H9 (cell line): ENCODE measurements around the gene LRRC36. TPM values are rescaled to one million over a fixed set of nuclear protein-coding genes. Genes with fewer than 3 reads are reported as not detected.

Source experiments
- DNase-seq: peaks from one replicate; pipeline ENCODE4 v3.0.0-alpha.2; 2017
- H2AFZ ChIP-seq: one replicate; pipeline ENCODE4 v1.6.1; 2013; ENCODE audit warnings: mild to moderate bottlenecking, low read length, control low read depth, moderate library complexity
- H2AK5ac ChIP-seq: 2 replicates; pipeline ENCODE4 v1.6.1; 2013; ENCODE audit warnings: low read length, control low read depth, mixed read lengths; ENCODE audit not compliant: insufficient read length
- H2BK120ac ChIP-seq: one replicate; pipeline ENCODE4 v1.6.1; 2013; ENCODE audit warnings: low read depth, mild to moderate bottlenecking, low read length, control low read depth, inconsistent platforms; ENCODE audit not compliant: poor library complexity, severe bottlenecking
- H2BK12ac ChIP-seq: 2 replicates; pipeline ENCODE4 v1.6.1; 2013; ENCODE audit warnings: low read length, control low read depth, mixed read lengths, low read depth; ENCODE audit not compliant: insufficient read length
- H2BK15ac ChIP-seq: 2 replicates; pipeline ENCODE4 v1.6.1; 2013; ENCODE audit warnings: low read depth, low read length, control low read depth
- H2BK20ac ChIP-seq: one replicate; pipeline ENCODE4 v1.6.1; 2013; ENCODE audit warnings: low read depth, mild to moderate bottlenecking, low read length, control low read depth, inconsistent platforms; ENCODE audit not compliant: poor library complexity, severe bottlenecking
- H2BK5ac ChIP-seq: 2 replicates; pipeline ENCODE4 v1.6.1; 2013; ENCODE audit warnings: low read length, control low read depth, mixed read lengths; ENCODE audit not compliant: insufficient read length
- H3K14ac ChIP-seq: 2 replicates; pipeline ENCODE4 v1.6.1; 2013; ENCODE audit warnings: low read length, control low read depth; ENCODE audit not compliant: insufficient read depth
- H3K18ac ChIP-seq: 2 replicates; pipeline ENCODE4 v1.6.1; 2013; ENCODE audit warnings: low read depth, mild to moderate bottlenecking, mixed read lengths, low read length, control low read depth; ENCODE audit not compliant: insufficient read length
- H3K23ac ChIP-seq: 2 replicates; pipeline ENCODE4 v1.6.1; 2013; ENCODE audit warnings: low read length, control low read depth, mixed read lengths, low read depth; ENCODE audit not compliant: insufficient read length
- H3K23me2 ChIP-seq: 2 replicates; pipeline ENCODE4 v1.6.1; 2013; ENCODE audit warnings: low read depth, mild to moderate bottlenecking, mixed read lengths, low read length, control low read depth; ENCODE audit not compliant: insufficient read length, poor library complexity, severe bottlenecking
- H3K27ac ChIP-seq: 2 replicates; pipeline ENCODE4 v1.5.1; 2013; ENCODE audit warnings: low read length, control low read depth, mixed read lengths, low read depth; ENCODE audit not compliant: insufficient read length
- H3K27me3 ChIP-seq: 2 replicates; pipeline ENCODE4 v1.6.1; 2013; ENCODE audit warnings: low read length, control low read depth, inconsistent platforms; ENCODE audit not compliant: insufficient read depth
- H3K4ac ChIP-seq: 2 replicates; pipeline ENCODE4 v1.6.1; 2013; ENCODE audit warnings: low read depth, mild to moderate bottlenecking, control low read depth, inconsistent platforms, low read length, moderate library complexity
- H3K4me1 ChIP-seq: 2 replicates; pipeline ENCODE4 v1.6.1; 2013; ENCODE audit warnings: low read length, control low read depth, inconsistent platforms; ENCODE audit not compliant: insufficient read depth
- H3K4me2 ChIP-seq: 2 replicates; pipeline ENCODE4 v1.6.1; 2013; ENCODE audit warnings: low read length, control low read depth, mixed read lengths; ENCODE audit not compliant: insufficient read length, insufficient read depth
- H3K56ac ChIP-seq: 2 replicates; pipeline ENCODE4 v1.6.1; 2013; ENCODE audit warnings: low read depth, mild to moderate bottlenecking, mixed read lengths, low read length, control low read depth; ENCODE audit not compliant: insufficient read length
- H3K79me1 ChIP-seq: 2 replicates; pipeline ENCODE4 v1.6.1; 2013; ENCODE audit warnings: low read depth, mild to moderate bottlenecking, moderate library complexity, low read length, control low read depth, inconsistent platforms; ENCODE audit not compliant: insufficient read depth, poor library complexity, severe bottlenecking
- H3K79me2 ChIP-seq: 2 replicates; pipeline ENCODE4 v1.6.1; 2013; ENCODE audit warnings: low read length, control low read depth, inconsistent platforms; ENCODE audit not compliant: insufficient read depth
- H3K9ac ChIP-seq: 2 replicates; pipeline ENCODE4 v1.6.1; 2013; ENCODE audit warnings: low read length, control low read depth, mixed read lengths; ENCODE audit not compliant: insufficient read length; ENCODE audit errors: extremely low read depth
- H3K9me3 ChIP-seq: one replicate; pipeline ENCODE4 v1.6.1; 2013; ENCODE audit warnings: low read depth, low read length, inconsistent platforms; ENCODE audit not compliant: control insufficient read depth
- H3T11ph ChIP-seq: one replicate; pipeline ENCODE4 v1.6.1; 2013; ENCODE audit warnings: mild to moderate bottlenecking, low read length, control low read depth, inconsistent platforms
- H4K20me1 ChIP-seq: one replicate; pipeline ENCODE4 v1.6.1; 2013; ENCODE audit not compliant: control insufficient read depth, insufficient read length, insufficient read depth
- H4K5ac ChIP-seq: 2 replicates; pipeline ENCODE4 v1.6.1; 2013; ENCODE audit warnings: low read depth, mild to moderate bottlenecking, mixed read lengths, low read length, control low read depth; ENCODE audit not compliant: insufficient read length
- H4K8ac ChIP-seq: replicated peaks from 2 replicates; pipeline ENCODE4 v1.6.1; 2013; ENCODE audit warnings: low read length, control low read depth, mixed read lengths, low read depth; ENCODE audit not compliant: insufficient read length
- H4K91ac ChIP-seq: 2 replicates; pipeline ENCODE4 v1.6.1; 2013; ENCODE audit warnings: low read depth, mild to moderate bottlenecking, moderate library complexity, mixed read lengths, low read length, control low read depth; ENCODE audit not compliant: insufficient read length
- H3K27ac Mint-ChIP-seq, 3 experiments: 2 replicates in 2 of 3; 3 replicates in 1 of 3; pipeline ENCODE4 v1.8.0; 2020 to 2021; ENCODE audit warnings: mixed read lengths in 3 of 3, mild to moderate bottlenecking in 1 of 3, moderate library complexity in 1 of 3
- H3K27me3 Mint-ChIP-seq: 2 replicates; pipeline ENCODE4 v1.8.0; 2021; ENCODE audit warnings: low read depth, mild to moderate bottlenecking, moderate library complexity, mixed read lengths
- H3K36me3 Mint-ChIP-seq, 3 experiments: 2 replicates in 2 of 3; 3 replicates in 1 of 3; pipeline ENCODE4 v1.8.0; 2020 to 2021; ENCODE audit warnings: low read depth in 3 of 3, mixed read lengths in 3 of 3; ENCODE audit not compliant: insufficient read depth in 1 of 3
- H3K4me1 Mint-ChIP-seq, 2 experiments: 2 replicates each; pipeline ENCODE4 v1.8.0; 2020; ENCODE audit warnings: mixed read lengths in 2 of 2
- H3K4me3 Mint-ChIP-seq, 2 experiments: 2 replicates in 1 of 2; 3 replicates in 1 of 2; pipeline ENCODE4 v1.8.0; 2020 to 2021; ENCODE audit warnings: mild to moderate bottlenecking in 2 of 2, mixed read lengths in 2 of 2, moderate library complexity in 1 of 2
- H3K9me3 Mint-ChIP-seq, 2 experiments: 2 replicates in 1 of 2; 3 replicates in 1 of 2; pipeline ENCODE4 v1.8.0; 2020; ENCODE audit warnings: mild to moderate bottlenecking in 2 of 2, mixed read lengths in 2 of 2, moderate library complexity in 1 of 2
- WGBS: extraction: QIAGEN DNeasy Blood & Tissue Kit; methylation state at CpG from one replicate; pipeline ENCODE4 v1.1.7; 2013; ENCODE audit warnings: missing lambda C conversion rate, low lambda C conversion rate, mixed read lengths; ENCODE audit not compliant: insufficient read length; ENCODE audit errors: extremely low coverage; 5-methylcytosine and 5-hydroxymethylcytosine counted together
- total RNA-seq: library from RNA; stranded (reverse); gene quantifications from 2 replicates; pipeline ENCODE4 v1.2.1, GENCODE V29; 2021
- TF ChIP-seq, protein P1 (sequence below): fragments of 200-600 bp; sonication (generic); conservative IDR thresholded peaks from 3 replicates; pipeline ENCODE4 v1.8.0; 2021; ENCODE audit warnings: antibody characterized with exemption, mild to moderate bottlenecking

LRRC36 gene
- total RNA-seq, 1 experiment from 2014 or later: not detected

DNA sequence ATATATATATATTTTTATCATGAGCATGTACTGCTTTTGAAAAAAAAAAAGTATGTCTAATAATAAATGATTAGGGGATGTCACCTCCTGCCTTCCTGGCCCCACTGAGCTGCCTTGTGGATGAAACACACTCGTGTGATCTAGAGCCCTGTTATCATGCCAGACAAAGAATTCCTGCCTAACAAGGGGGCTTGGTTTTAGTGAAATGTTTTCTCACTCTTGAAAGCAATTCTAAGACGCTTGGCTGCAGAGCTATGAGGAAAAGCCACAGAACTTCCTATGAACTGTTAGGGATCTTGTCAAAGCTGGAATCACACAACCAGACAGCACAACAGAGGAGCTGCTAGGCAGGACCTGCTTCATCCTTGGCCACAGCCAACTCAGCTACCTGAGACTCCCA is 85.7 kb downstream of the LRRC36 start:
- Histone ChIP-seq H2AK5ac (no peak overlapping the region), H3K9ac (no peak overlapping the region), H3K4me2 (no peak overlapping the region), H2BK15ac (no peak overlapping the region), H3K27ac (no peak overlapping the region), H2BK120ac (no peak overlapping the region), H3K18ac (no peak overlapping the region), H2BK5ac (no peak overlapping the region), H4K91ac (no peak overlapping the region), H3T11ph (no peak overlapping the region), H2BK20ac (no peak overlapping the region), H3K56ac (no peak overlapping the region), H3K79me2 (no peaks in the 10 kb centered on the region), H4K5ac (no peak overlapping the region), H3K14ac (no peak overlapping the region), H4K8ac (no peak overlapping the region), H2AFZ (no peak overlapping the region), H3K27me3 (no peaks in the 10 kb centered on the region), H4K20me1 (no peaks in the 10 kb centered on the region), H3K4me1 (peaks cover 8% of the 10 kb centered on the region; the same call in 1 of the 2 replicates), H3K79me1 (no peaks in the 10 kb centered on the region), H2BK12ac (no peak overlapping the region), H3K4ac (no peak overlapping the region), H3K9me3 (no peaks in the 10 kb centered on the region), H3K23ac (no peak overlapping the region), H3K23me2 (peaks cover 11% of the 10 kb centered on the region)
- Mint-ChIP-seq H3K27ac (no peak overlapping the region), H3K36me3 (peaks cover 0 to 2% (median 0%) of the 10 kb centered on the region in 3 experiments; a peak in 2 of 7 replicates), H3K4me3 (no peak overlapping the region), H3K4me1 (peaks cover 33 to 35% of the 10 kb centered on the region in 2 experiments), H3K9me3 (no peaks in the 10 kb centered on the region), H3K27me3 (peaks cover 7% of the 10 kb centered on the region)
- DNase-seq: no peak
- TF ChIP-seq, protein P1, sequence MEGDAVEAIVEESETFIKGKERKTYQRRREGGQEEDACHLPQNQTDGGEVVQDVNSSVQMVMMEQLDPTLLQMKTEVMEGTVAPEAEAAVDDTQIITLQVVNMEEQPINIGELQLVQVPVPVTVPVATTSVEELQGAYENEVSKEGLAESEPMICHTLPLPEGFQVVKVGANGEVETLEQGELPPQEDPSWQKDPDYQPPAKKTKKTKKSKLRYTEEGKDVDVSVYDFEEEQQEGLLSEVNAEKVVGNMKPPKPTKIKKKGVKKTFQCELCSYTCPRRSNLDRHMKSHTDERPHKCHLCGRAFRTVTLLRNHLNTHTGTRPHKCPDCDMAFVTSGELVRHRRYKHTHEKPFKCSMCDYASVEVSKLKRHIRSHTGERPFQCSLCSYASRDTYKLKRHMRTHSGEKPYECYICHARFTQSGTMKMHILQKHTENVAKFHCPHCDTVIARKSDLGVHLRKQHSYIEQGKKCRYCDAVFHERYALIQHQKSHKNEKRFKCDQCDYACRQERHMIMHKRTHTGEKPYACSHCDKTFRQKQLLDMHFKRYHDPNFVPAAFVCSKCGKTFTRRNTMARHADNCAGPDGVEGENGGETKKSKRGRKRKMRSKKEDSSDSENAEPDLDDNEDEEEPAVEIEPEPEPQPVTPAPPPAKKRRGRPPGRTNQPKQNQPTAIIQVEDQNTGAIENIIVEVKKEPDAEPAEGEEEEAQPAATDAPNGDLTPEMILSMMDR: no peak
- no CpG with 5 or more reads among the region's 2 CpGs for WGBS
